OCI-LY7 (cell line): ENCODE results near the gene DNAAF8. TPM values are rescaled to one million over a fixed set of nuclear protein-coding genes. Genes with fewer than 3 reads are reported as not detected.
A peak's percentile ranks its signal among the peaks of the same experiment; 100 is the strongest.

Experiments
- BruUV-seq: library from RNA; stranded (reverse); fragments of 400-500 nt; replicated peaks from 2 replicates; lab custom pipeline; 2021; lab: Mats Ljungman, UMichigan
- CTCF ChIA-PET: fragments of 300-600 bp; sonication (Branson Sonifier 250); formaldehyde crosslinking; loops from one replicate; lab custom pipeline; 2022; ENCODE audit warnings: antibody characterized with exemption; ENCODE audit not compliant: unreplicated experiment; lab: Charles Lee
- POLR2A ChIA-PET: fragments of 300-600 bp; sonication (Branson Sonifier 250); formaldehyde crosslinking; loops from one replicate; lab custom pipeline; 2022; ENCODE audit warnings: antibody characterized with exemption; lab: Charles Lee
- DNase-seq: peaks from one replicate; pipeline ENCODE4 v3.0.0-alpha.2; 2015; ENCODE audit warnings: low spot score
- H2AFZ ChIP-seq: fragments of 200-600 bp; sonication (generic), shearing (Covaris generic); 2 replicates; pipeline ENCODE4 v1.6.1; 2014; ENCODE audit warnings: mild to moderate bottlenecking, antibody characterized with exemption, low read length, moderate library complexity
- H3K27ac ChIP-seq: fragments of 200-600 bp; sonication (generic); 2 replicates; pipeline ENCODE4 v1.5.1; 2014; ENCODE audit warnings: mixed run types, low read depth, mild to moderate bottlenecking, moderate library complexity, low read length, inconsistent platforms; ENCODE audit not compliant: poor library complexity, severe bottlenecking
- H3K36me3 ChIP-seq: fragments of 200-600 bp; sonication (generic); 2 replicates; pipeline ENCODE4 v1.6.1; 2014; ENCODE audit warnings: mild to moderate bottlenecking, antibody characterized with exemption, low read length, moderate library complexity, mixed read lengths; ENCODE audit not compliant: insufficient read depth
- H3K4me1 ChIP-seq: fragments of 200-600 bp; sonication (generic); 2 replicates; pipeline ENCODE4 v1.5.1; 2014; ENCODE audit warnings: mild to moderate bottlenecking, low read length; ENCODE audit not compliant: insufficient read depth, poor library complexity, severe bottlenecking
- H3K4me2 ChIP-seq: fragments of 200-600 bp; sonication (generic); 2 replicates; pipeline ENCODE4 v1.6.1; 2014; ENCODE audit warnings: mild to moderate bottlenecking, low read length
- H3K4me3 ChIP-seq: fragments of 200-600 bp; sonication (generic); 2 replicates; pipeline ENCODE4 v1.5.1; 2014; ENCODE audit warnings: mild to moderate bottlenecking, low read depth, low read length; ENCODE audit not compliant: poor library complexity, severe bottlenecking
- H3K79me2 ChIP-seq: fragments of 200-600 bp; sonication (generic); 2 replicates; pipeline ENCODE4 v1.6.1; 2016; ENCODE audit warnings: low read depth, mild to moderate bottlenecking, low read length, moderate library complexity, mixed read lengths; ENCODE audit not compliant: insufficient read depth
- H3K9me2 ChIP-seq: fragments of 200-600 bp; sonication (generic); 2 replicates; pipeline ENCODE4 v1.6.1; 2016; ENCODE audit warnings: mild to moderate bottlenecking, low read length, mixed read lengths; ENCODE audit not compliant: insufficient read depth
- H3K9me3 ChIP-seq: fragments of 200-600 bp; sonication (generic); 2 replicates; pipeline ENCODE4 v1.6.1; 2014; ENCODE audit warnings: mild to moderate bottlenecking, mixed run types, low read length, mixed read lengths
- H4K20me1 ChIP-seq: fragments of 200-600 bp; sonication (generic); 2 replicates; pipeline ENCODE4 v1.6.1; 2014; ENCODE audit warnings: mild to moderate bottlenecking, antibody characterized with exemption, low read length, moderate library complexity, mixed read lengths; ENCODE audit not compliant: insufficient read depth
- CTCF ChIP-seq: fragments of 200-600 bp; sonication (generic); conservative IDR thresholded peaks from 2 replicates; pipeline ENCODE4 v1.5.1; 2014; ENCODE audit warnings: mild to moderate bottlenecking, antibody characterized with exemption, low read length, moderate library complexity, mixed read lengths
- EZH2phosphoT487 ChIP-seq: fragments of 200-600 bp; sonication (generic); IDR thresholded peaks from 2 replicates; pipeline ENCODE4 v1.6.1; 2018; ENCODE audit warnings: low read depth, borderline replicate concordance, mild to moderate bottlenecking, mixed run types, antibody characterized with exemption, low read length, moderate library complexity, mixed read lengths
- intact Hi-C: fragments of 100-400 bp; cut with micrococcal nuclease; formaldehyde crosslinking; loops from one replicate; pipeline ENCODE4 v1.10.0; 2022; ENCODE audit not compliant: unreplicated experiment
- total RNA-seq, 2 experiments: library from RNA; depleted of rRNA in 1 of 2; stranded (reverse); fragments of >200 nt in 1 of 2; shearing (Covaris generic) in 1 of 2; gene quantifications; 2 replicates each; pipeline ENCODE4 v1.2.3, GENCODE V29; 2014 to 2022

The DNAAF8 gene
- total RNA-seq, 2 experiments from 2014 or later: 0.38 to 1.1 TPM

DNA sequence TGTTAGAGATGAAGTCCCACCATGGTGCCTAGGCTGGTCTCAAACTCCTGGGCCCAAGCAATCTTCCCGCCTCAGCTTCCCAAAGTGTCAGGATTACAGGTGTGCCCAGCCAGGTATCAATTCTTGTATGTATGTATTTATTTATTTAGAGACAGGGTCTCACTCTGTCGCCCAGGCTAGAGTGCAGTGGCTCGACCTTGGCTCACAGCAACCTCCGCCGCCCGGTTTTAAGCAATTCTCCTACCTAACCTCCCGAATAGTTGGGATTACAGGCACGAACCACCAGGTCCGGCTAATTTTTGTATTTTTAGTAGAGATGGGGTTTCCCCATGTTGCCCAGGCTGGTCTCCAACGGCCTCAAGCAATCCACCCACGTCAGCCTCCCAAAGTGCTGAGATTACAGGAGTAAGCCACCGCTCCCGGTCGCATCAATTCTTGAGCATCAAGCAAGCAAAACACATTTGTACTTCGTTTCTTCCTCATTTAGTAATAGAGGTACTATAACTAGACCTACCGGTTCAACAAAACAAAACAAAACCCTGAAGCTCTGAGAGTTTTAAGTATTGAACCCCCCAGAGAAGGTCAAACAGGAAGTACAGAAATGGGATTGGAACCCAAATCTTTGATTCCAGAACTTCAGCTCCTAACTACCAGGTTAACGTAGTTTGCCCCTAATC is 33.7 kb downstream of the DNAAF8 start:
- no TSS peak for BruUV-seq
- peak; percentile 41 for DNase-seq
- no peak for TF ChIP-seq EZH2phosphoT487
- no peak for TF ChIP-seq CTCF

GRCh38 chr16:4768549-4769305 is 34.4 kb downstream of the DNAAF8 start:
- peak overlapping the region; percentile 98 for H2AFZ ChIP-seq
- no peaks in the 10 kb centered on the region for H3K9me3 ChIP-seq
- peaks cover 13% of the 10 kb centered on the region for H3K36me3 ChIP-seq
- intact Hi-C loops: loop anchor here (1.0 to 10.0 kb wide), 3 partner anchors 34 to 154 kb away; partner anchors contain the start of genes GLYR1, ROGDI, UBALD1 and UBN1
- H4K20me1 ChIP-seq: no peaks in the 10 kb centered on the region
- CTCF ChIA-PET: interaction anchor here (0.6 kb wide), 1 partner anchor 296 kb away, joined by 3 read pairs; no protein-coding TSS in a partner anchor
- peak overlapping the region; percentile 96 for H3K4me2 ChIP-seq
- TF ChIP-seq CTCF (no peak), EZH2phosphoT487 (no peak)
- H3K4me3 ChIP-seq: peak overlapping the region; percentile 72
- H3K9me2 ChIP-seq: no peaks in the 10 kb centered on the region
- peaks cover 30% of the 10 kb centered on the region for H3K4me1 ChIP-seq
- peaks cover 12% of the 10 kb centered on the region; the same call in 1 of the 2 replicates for H3K79me2 ChIP-seq
- DNase-seq: peak; percentile 91
- peak overlapping the region; percentile 68 for H3K27ac ChIP-seq
- no TSS peak for BruUV-seq
- POLR2A ChIA-PET: interaction anchor here (0.6 to 3.1 kb wide), 4 partner anchors 9 to 34 kb away, joined by 3 to 23 read pairs (median 4); partner anchors contain the start of genes ANKS3 and DNAAF8

More for the DNA sequence above, 33.7 kb downstream of the DNAAF8 start:
- H3K79me2 ChIP-seq: peaks cover 12% of the 10 kb centered on the region; the same call in 1 of the 2 replicates
- peaks cover 17% of the 10 kb centered on the region for H3K36me3 ChIP-seq
- H3K27ac ChIP-seq: peak overlapping the region; percentile 68
- H3K9me2 ChIP-seq: no peaks in the 10 kb centered on the region
- H4K20me1 ChIP-seq: no peaks in the 10 kb centered on the region
- peak overlapping the region; percentile 96 for H3K4me2 ChIP-seq
- POLR2A ChIA-PET: interaction anchor here (0.6 to 3.1 kb wide), 4 partner anchors 8 to 33 kb away, joined by 3 to 23 read pairs (median 4); partner anchors contain the start of genes ANKS3 and DNAAF8
- peak overlapping the region; percentile 98 for H2AFZ ChIP-seq
- CTCF ChIA-PET: interaction anchor here (0.6 kb wide), 1 partner anchor 295 kb away, joined by 3 read pairs; no protein-coding TSS in a partner anchor
- H3K9me3 ChIP-seq: no peaks in the 10 kb centered on the region
- H3K4me1 ChIP-seq: peaks cover 30% of the 10 kb centered on the region
- peak overlapping the region; percentile 72 for H3K4me3 ChIP-seq
- intact Hi-C loops: loop anchor here (1.0 to 10.0 kb wide), 3 partner anchors 34 to 153 kb away; partner anchors contain the start of genes GLYR1, ROGDI, UBALD1 and UBN1
